T-helper 9 cell (primary cell): ENCODE data around the gene LMO1.

Source experiments
- DNase-seq: peaks from one replicate; pipeline ENCODE4 v3.0.0-alpha.2; 2020

Gene LMO1

DNA sequence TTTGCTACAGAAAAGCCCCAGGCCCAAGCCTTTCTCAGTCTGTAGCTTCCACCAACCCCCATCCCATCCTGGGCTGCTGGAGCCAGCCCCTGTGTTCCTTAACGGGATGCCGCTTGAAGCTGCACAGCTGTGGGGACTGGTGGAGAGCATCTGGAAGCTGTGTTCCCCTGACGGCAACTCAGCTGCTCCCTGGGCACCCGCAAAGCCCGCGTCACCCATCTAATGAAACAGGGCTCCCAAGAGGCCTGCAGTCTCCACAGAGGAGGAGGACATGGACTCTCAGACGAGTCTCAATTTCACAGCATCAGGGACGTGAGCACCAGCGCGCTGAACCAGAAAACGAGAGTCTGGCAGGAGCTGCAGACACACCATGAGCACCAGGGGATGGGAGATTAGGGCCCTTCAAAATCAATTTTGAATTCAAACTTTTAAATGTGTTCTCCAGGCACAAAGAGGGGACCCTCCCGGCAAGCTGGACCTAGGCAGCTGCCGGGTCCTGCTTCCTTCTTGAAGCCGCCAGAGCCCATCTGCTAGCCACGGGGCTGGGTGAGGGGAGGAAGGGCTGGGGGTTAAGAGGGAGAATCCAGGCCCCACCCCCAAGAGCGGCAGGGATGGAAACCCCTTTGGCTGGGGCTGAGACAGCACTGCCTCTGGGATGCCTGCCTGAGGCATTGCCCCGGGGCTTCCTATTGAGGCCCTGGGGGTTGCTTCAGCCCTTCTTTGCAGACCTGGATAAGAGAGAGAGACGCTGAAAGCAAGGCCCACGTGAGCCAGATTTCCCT, 21.0 kb downstream of the LMO1 start:
- DNase-seq, result no peak

DNA sequence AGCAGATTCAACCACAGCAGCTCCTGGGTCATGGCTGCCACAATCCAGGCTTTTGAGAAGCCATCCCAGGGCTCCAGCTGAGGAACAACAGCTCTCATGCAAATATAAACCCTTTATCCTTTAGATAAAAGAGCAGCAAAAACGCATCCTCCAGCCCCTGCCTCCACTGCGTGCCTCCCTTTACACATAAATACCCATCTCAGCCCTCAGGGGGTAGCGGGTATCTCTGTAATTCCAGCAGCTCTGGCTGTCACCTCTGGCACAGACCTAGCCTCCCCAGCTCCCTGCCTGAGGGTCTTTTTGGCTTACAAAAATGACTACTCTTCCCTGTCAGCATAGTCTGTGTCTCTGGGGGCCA, 21.6 kb downstream of the LMO1 start:
- DNase-seq, result no peak

- DNase-seq, result no peak
Observed at GRCh38 chr11:8241373-8242117, 22.1 kb downstream of the LMO1 start.

DNA sequence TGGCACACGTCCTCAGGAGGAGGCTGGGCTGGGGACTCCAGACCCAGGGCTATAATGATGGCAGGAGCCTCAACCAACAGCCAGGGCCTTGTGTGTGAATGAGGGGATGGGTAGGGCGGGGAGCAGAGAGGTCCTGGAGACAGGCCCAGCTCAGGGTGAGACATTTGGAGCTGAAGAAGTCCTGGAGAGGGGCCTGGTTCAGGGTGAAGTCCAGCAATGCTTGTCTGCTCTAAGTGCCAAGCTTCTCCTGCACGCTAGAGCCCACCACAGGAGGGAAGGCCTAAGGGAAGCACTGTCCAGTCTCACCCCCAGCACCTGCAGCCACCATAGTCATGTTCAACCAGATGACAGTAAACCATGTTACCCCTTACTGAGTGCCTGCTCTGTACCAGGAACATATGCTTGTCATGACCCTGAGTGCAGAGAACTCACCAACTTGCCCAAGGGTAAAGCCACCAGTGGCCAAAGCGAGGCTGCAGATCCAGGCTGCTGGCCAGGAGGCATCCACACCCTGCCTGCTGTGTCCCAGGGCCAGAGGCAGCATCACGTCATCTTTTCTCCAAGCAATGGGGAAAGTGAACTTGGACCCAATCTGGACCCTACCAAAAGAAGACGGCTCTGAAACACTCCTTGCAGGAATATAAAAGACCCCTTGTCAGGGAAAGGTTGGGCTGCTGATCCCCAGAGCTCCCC, 24.0 kb downstream of the LMO1 start:
- no peak for DNase-seq

GRCh38 chr11:8239040-8239439, 24.6 kb downstream of the LMO1 start:
- DNase-seq, result no peak

DNA sequence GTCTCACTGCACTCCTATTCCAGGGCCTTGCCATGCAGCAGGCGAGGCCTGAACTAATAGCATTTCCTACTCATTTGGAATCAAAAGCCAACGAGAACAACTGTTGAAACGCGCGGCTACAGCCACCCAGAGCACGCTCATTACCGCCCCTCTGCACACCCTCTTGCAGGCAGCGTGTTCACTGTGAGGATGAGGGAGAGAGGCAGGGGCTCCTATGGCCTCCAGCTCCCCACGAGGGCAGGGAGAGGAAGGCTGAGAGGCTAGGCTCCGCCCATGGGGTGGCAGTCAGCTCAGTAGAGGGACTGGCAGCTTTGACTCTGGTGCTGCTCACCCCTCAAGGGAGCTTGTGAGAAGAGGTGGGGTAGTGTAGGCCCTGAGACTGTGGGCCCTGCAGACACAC, 26.2 kb downstream of the LMO1 start:
- DNase-seq, result no peak

DNA sequence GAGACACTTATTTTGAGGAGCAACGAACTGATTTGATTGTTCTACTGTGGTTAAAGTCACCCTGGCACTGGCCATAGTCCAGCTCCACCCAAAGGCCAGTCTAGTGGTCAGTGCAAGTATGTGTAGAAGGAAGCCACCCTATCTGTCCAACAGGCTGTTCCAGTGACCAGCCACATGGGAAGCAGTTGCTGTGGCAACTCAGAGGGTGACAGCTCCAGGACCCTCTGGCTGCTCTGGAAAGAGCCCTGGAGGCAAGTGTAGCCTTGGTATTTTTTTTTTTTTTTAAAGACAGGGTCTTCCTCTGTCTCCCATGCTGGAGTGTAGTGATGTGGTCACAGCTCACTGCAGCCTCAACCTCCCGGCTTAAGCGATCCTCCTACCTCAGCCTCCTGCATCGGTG, 27.8 kb downstream of the LMO1 start:
- DNase-seq, result no peak

- no peak for DNase-seq
Observed at GRCh38 chr11:8234910-8235309, 28.8 kb downstream of the LMO1 start.

- no peak for DNase-seq
Observed at GRCh38 chr11:8234425-8234821, 29.3 kb downstream of the LMO1 start.

DNA sequence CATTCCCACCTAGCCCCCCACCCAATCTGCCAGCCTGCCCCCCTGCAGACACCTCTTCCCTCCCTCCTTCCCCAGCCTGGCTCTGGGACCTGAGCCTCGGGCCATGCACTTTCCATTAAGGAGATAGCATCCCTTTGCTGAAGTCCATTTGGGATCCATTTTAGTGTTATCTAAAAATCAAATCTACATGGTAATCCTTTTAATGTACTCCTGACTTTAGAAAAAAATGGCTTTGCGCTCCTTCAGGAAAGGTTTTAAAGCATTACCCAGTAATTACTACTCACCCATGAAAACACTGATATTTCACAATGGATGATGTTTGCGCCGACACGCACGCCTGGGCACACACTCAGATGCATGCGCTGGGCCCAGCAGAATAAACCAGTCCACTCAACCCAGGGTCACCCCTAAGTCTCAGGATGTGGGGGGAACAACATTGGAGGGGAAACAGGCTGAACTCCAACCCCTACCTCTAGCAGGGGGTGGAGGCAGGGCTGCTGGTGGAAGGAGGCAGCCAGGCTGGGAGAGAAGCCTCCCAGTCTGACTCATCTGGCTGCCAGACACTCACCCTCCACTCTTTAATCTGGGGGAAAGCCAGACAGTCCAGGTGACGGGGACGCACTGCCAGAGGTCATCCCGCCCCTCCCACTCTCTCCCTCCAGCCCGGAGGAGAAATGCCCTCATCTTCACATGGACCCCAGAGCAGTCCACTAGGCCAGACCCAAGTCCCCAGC, 29.8 kb downstream of the LMO1 start:
- no peak for DNase-seq

GRCh38 chr11:8232849-8233606, 30.6 kb downstream of the LMO1 start:
- no peak for DNase-seq

- no peak for DNase-seq
Observed at GRCh38 chr11:8232414-8232813, 31.3 kb downstream of the LMO1 start.

DNA sequence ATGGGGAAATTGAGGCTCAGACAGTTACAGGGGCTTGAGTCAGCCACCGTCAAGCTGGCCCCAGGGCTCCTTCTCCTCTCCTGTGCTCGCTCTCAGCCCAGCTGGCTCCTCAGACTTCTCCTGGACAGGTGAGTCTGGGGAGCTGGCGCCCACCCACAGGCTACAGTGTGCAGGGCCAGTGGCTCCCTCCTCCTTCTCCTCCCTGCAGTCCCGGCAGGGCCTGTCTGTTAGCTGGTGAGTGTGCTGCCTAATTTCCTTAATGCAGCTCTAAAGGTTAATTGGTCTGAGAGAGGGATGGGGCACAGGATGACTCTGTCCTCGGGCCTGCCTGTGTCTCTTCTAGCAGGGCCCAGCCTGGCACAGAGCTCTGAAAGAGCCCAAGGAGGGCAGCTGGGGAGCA, 31.7 kb downstream of the LMO1 start:
- DNase-seq, result no peak

DNA sequence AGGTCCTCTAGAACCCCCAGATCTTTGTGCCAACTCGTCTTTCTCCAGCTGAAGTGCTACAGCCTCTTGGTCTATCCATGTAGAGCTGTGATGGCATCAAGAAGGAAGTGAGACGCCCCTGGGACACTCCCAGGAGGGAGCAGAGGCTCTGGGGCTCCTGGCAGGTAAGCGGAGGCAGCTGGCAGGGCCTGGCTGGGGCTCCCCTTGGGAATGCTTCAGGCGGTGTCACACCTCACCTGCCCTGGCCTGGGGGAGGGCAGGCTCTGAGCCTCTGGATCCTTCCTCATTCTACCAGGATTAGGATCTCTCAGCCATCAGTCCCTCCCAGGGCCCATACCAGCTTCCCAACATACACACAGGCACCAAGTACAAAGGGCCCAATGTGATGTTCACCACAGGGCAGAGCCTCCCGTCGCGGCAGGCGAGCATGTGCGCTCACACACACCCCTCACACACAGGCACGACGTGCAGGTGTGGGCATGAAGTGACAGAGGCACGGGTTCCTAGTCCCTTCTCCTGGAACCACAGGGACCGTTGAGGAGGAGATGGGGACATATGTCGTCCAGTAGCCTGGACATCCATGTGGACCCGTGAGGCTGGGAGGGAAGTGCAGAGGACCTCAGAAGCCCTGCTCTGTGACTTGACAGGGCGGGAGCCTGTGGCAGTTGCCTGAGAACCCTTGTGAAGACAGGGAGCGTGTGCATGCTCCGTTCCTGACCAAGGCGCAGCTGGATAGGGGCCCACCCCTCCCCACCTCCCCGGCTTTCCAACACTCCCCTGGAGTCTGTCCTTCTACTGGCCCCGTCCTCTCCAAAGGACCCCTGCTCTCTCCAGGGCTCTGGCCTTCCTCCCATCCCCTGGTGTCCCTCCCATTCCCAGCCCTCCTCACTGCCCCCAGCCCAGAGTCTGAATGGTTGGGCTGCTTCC, 32.5 kb downstream of the LMO1 start:
- no peak for DNase-seq

GRCh38 chr11:8230178-8230859, 33.4 kb downstream of the LMO1 start:
- no peak for DNase-seq

DNA sequence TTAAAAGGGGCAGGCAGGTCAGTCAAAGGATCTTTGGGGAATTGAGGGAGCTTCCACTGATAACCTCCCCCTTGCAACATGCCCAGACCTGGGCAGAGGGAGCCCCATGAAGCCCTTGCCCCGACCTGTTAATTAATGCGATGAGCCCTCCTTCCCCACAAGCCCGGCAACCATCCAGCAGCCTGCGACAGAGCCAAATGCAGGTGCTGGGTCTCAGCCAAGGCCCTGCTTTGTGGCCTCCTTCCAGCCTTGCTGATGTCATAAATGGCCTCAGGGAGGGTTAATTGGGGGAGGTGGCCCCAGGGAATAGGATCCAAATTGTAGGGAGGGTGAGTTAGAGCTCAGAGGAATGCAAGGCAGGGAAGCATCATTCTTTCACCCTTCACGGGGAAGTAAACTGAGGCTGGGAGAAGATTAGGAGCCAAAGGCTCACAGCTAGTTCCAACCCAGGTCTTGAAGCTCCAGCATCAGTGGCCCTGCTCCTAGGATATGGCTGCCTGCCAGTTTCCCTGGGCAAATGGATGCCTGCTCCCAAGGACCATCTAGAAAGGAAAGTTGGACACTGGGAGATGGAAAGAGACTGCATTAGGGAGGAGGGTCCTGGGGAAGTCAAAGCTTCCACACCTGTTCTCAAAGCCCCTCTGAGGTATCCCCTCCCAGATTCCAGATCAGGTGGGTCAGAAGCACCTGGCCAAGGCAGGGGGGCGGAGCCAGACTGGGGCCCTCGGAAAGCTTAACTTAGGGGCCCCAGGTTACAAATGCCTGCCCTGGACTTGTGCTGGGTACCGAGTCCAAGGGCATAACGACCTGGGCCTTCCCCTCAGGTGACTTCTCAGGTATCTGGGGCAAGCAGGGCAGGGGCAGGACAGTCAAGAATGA, 34.1 kb downstream of the LMO1 start:
- DNase-seq, result no peak

GRCh38 chr11:8228231-8228630, 35.4 kb downstream of the LMO1 start:
- DNase-seq, result no peak

DNA sequence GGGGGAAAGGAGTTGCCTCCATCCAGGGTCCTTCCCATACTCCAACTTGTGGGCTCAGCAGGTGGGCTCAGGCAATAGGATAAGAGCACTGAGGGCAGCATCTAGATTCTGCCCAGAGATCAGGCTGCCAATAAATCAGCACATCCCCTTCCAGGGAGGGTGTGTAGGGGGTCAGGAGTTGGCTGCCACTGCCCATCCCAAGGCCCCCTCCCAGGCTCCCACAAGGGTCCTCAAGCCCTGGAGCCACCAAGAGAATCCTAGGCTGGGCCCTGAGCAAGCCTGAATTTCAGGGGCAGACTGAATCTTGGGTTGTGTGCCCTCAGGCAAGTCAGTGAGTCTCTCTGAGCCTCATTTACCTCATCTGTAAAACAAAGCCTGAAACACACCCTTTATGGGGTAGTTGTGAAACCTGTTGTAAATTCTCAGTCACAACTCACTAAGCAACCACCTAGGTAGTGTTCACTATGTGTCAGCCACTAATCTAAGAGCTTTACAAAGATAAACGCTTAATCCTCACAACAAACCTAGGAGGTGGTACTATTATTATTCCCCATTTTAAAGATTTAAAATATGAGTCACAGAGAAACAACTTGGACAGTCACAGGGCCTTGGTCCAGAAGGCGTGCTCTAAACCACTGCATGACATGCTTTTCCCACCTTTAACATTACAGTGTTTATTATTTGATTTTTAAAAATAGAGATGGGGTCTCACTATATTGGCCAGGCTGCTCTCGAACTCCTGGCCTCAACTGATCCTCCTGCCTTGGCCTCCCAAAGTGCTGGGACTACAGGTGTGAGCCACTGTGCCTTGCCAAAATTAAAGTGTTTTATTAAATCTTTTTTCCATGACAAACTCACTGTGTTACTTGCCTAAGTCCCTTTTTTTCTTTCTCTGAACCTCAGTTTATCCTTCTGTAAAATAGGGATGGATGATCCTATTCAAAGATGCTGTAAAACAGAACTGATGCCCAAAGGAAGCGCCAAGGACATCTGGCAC, 36.2 kb downstream of the LMO1 start:
- DNase-seq, result no peak
